Neural cell (in vitro differentiated cells): Measurements from ENCODE around the gene OR2B3. TPM values are rescaled to one million over a fixed set of nuclear protein-coding genes. Genes with fewer than 3 reads are reported as not detected.

Source experiments
- H2AFZ ChIP-seq: fragments of 200-600, 300-800 bp; sonication (generic), shearing (Covaris generic); 2 replicates; pipeline ENCODE4 v1.6.0; 2014; ENCODE audit warnings: low read depth, mild to moderate bottlenecking, antibody characterized with exemption, low read length, moderate library complexity
- H3F3A ChIP-seq: fragments of 200-600 bp; shearing (Covaris generic); 2 replicates; pipeline ENCODE4 v1.6.1; 2016; ENCODE audit warnings: mild to moderate bottlenecking, moderate library complexity, mixed read lengths, antibody characterized with exemption, low read length; ENCODE audit not compliant: insufficient read depth, poor library complexity, severe bottlenecking
- H3K27ac ChIP-seq: fragments of 200-600, 300-800 bp; sonication (generic), shearing (Covaris generic); 2 replicates; pipeline ENCODE4 v1.5.1; 2014; ENCODE audit warnings: mild to moderate bottlenecking, low read length, moderate library complexity
- H3K27me3 ChIP-seq: fragments of 300-800, 200-600 bp; sonication (generic), shearing (Covaris generic); 2 replicates; pipeline ENCODE4 v1.6.0; 2014; ENCODE audit warnings: mild to moderate bottlenecking, low read depth, low read length, moderate library complexity; ENCODE audit not compliant: insufficient read depth
- H3K36me3 ChIP-seq: fragments of 300-800, 200-600 bp; sonication (generic), shearing (Covaris generic); 2 replicates; pipeline ENCODE4 v1.5.1; 2014; ENCODE audit warnings: mild to moderate bottlenecking, antibody characterized with exemption, low read length, moderate library complexity; ENCODE audit not compliant: insufficient read depth
- H3K4me2 ChIP-seq: fragments of 300-800, 200-600 bp; sonication (generic), shearing (Covaris generic); 2 replicates; pipeline ENCODE4 v1.6.0; 2014; ENCODE audit warnings: mild to moderate bottlenecking, low read length
- H3K4me3 ChIP-seq: fragments of 300-800, 200-600 bp; sonication (generic), shearing (Covaris generic); 2 replicates; pipeline ENCODE4 v1.5.1; 2014; ENCODE audit warnings: mild to moderate bottlenecking, low read length, moderate library complexity
- H3K79me2 ChIP-seq: fragments of 200-600 bp; shearing (Covaris generic); replicated peaks from 2 replicates; pipeline ENCODE4 v1.6.0; 2014; ENCODE audit warnings: mild to moderate bottlenecking, low read length, moderate library complexity; ENCODE audit not compliant: insufficient read depth
- H3K9ac ChIP-seq: fragments of 300-800, 200-600 bp; sonication (generic), shearing (Covaris generic); 2 replicates; pipeline ENCODE4 v1.6.1; 2016; ENCODE audit warnings: mild to moderate bottlenecking, low read length, mixed read lengths
- H3K9me2 ChIP-seq: fragments of 200-600 bp; shearing (Covaris generic); 2 replicates; pipeline ENCODE4 v1.6.1; 2016; ENCODE audit warnings: mild to moderate bottlenecking, low read length, mixed read lengths; ENCODE audit not compliant: insufficient read depth
- H3K9me3 ChIP-seq: fragments of 200-600, 300-800 bp; sonication (generic), shearing (Covaris generic); 2 replicates; pipeline ENCODE4 v1.6.1; 2016; ENCODE audit warnings: mild to moderate bottlenecking, mixed run types, low read length, moderate library complexity, mixed read lengths
- H4K20me1 ChIP-seq: fragments of 200-600 bp; shearing (Covaris generic); 2 replicates; pipeline ENCODE4 v1.6.1; 2016; ENCODE audit warnings: mild to moderate bottlenecking, mixed run types; ENCODE audit not compliant: insufficient read depth
- SMC3 ChIP-seq: fragments of 450-650 bp; conservative IDR thresholded peaks from 2 replicates; pipeline ENCODE4 v1.6.1; 2014; ENCODE audit warnings: antibody characterized with exemption, mild to moderate bottlenecking, moderate library complexity; ENCODE audit not compliant: poor library complexity
- polyA plus RNA-seq: library from polyadenylated mRNA; depleted of rRNA; stranded (reverse); fragments of >200 nt; gene quantifications from 2 replicates; pipeline ENCODE4 v1.2.3, GENCODE V29; 2014
- TF ChIP-seq, protein P1 (sequence below): IDR thresholded peaks from 2 replicates; pipeline ENCODE4 v1.6.1; 2012; ENCODE audit warnings: borderline replicate concordance

OR2B3 gene
- polyA plus RNA-seq, 1 donor from 2014 or later, result not detected

DNA sequence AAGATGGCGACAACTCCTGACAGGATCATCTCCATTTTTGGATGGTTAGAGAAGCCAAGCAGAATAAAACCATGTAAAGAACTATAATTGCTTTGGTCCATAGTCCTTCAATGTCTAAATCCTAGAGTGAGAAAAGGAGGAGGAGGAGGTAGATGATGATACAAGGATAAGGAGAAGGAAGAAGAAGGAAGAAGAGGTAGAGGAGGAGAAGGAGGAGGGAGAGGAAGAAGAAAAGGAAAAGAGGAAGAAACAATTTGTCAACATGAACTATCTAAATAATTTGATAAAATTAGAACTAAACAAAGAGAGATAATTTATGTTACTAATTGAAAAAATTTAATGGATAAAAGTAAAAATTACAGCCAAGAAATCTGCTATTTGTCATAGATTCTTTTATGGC lies 42.0 kb downstream of the OR2B3 start, which contains the start of gene OR2W1:
Gene OR2W1 (minus strand): TSS at position 101 of the 400 bp plus-strand sequence. CDS start 0 bp downstream, at position 101.
- no peaks in the 10 kb centered on the region for H3K27me3 ChIP-seq

More for the DNA sequence above, 42.0 kb downstream of the OR2B3 start, which contains the start of gene OR2W1:
- no peak within 1 kb of the TSS for H3K4me2 ChIP-seq
- no peak within 1 kb of the TSS for H2AFZ ChIP-seq
- H3K9me3 ChIP-seq, result no peaks in the 10 kb centered on the region
- no peaks in the 10 kb centered on the region for H3K9me2 ChIP-seq
- H3K27ac ChIP-seq, result no peak within 1 kb of the TSS
- no peaks in the 10 kb centered on the region for H3F3A ChIP-seq
- no peak within 1 kb of the TSS for H3K4me3 ChIP-seq
- H3K36me3 ChIP-seq, result no peaks in the 10 kb centered on the region
- no peaks in the 10 kb centered on the region for H4K20me1 ChIP-seq
- TF ChIP-seq, protein P1, sequence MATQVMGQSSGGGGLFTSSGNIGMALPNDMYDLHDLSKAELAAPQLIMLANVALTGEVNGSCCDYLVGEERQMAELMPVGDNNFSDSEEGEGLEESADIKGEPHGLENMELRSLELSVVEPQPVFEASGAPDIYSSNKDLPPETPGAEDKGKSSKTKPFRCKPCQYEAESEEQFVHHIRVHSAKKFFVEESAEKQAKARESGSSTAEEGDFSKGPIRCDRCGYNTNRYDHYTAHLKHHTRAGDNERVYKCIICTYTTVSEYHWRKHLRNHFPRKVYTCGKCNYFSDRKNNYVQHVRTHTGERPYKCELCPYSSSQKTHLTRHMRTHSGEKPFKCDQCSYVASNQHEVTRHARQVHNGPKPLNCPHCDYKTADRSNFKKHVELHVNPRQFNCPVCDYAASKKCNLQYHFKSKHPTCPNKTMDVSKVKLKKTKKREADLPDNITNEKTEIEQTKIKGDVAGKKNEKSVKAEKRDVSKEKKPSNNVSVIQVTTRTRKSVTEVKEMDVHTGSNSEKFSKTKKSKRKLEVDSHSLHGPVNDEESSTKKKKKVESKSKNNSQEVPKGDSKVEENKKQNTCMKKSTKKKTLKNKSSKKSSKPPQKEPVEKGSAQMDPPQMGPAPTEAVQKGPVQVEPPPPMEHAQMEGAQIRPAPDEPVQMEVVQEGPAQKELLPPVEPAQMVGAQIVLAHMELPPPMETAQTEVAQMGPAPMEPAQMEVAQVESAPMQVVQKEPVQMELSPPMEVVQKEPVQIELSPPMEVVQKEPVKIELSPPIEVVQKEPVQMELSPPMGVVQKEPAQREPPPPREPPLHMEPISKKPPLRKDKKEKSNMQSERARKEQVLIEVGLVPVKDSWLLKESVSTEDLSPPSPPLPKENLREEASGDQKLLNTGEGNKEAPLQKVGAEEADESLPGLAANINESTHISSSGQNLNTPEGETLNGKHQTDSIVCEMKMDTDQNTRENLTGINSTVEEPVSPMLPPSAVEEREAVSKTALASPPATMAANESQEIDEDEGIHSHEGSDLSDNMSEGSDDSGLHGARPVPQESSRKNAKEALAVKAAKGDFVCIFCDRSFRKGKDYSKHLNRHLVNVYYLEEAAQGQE, result no peak
- no peak for TF ChIP-seq SMC3
- H3K9ac ChIP-seq, result no peak within 1 kb of the TSS
- H3K79me2 ChIP-seq, result no peaks in the 10 kb centered on the region

Other genes starting within 250 kb of the OR2B3 start
- 75.0 and 79.7 TPM in 2 replicates for gene TRIM27, start 163.3 kb downstream of the OR2B3 start, polyA plus RNA-seq
- 4.6 and 4.7 TPM in 2 replicates for gene ZNF311, start 82.0 kb downstream of the OR2B3 start, polyA plus RNA-seq
- gene OR2W1, start 42.1 kb downstream of the OR2B3 start, polyA plus RNA-seq, result not detected in 2 replicates
- 0.12 TPM in 1 of 2 replicates, not detected in the other for gene OR2J1, start 12.2 kb upstream of the OR2B3 start, polyA plus RNA-seq
- gene OR2J3, start 20.7 kb upstream of the OR2B3 start, polyA plus RNA-seq, result not detected in 2 replicates
- not detected in 2 replicates for gene OR2J2, start 83.6 kb upstream of the OR2B3 start, polyA plus RNA-seq
- gene OR14J1, start 214.4 kb upstream of the OR2B3 start, polyA plus RNA-seq, result not detected in 2 replicates